Activated CD4-positive, CD25-positive, alpha-beta regulatory T cell treated with anti-CD3 and anti-CD28 coated beads, Interleukin-2, amount 50 U/mL, for 24 hours (primary cell): Measurements from ENCODE around the gene GNL2.
A peak's percentile ranks its signal among the peaks of the same experiment; 100 is the strongest.
"Not testable (repeated sequence)": the region's sequence is repeated elsewhere in the genome, so short reads cannot be mapped to it uniquely, and the experiment has no call there.

Experiments used
- ATAC-seq, 2 donors: fragments of 150-1000 bp; cut with Tn5 transposase; one replicate each; pipeline ENCODE4 v1.10.0; 2021; ENCODE audit warnings: mild to moderate bottlenecking in 1 of 2, moderate library complexity in 1 of 2

Gene GNL2

GRCh38 chr1:37559080-37559479, 36.7 kb downstream of the GNL2 start:
- no peak for ATAC-seq

DNA sequence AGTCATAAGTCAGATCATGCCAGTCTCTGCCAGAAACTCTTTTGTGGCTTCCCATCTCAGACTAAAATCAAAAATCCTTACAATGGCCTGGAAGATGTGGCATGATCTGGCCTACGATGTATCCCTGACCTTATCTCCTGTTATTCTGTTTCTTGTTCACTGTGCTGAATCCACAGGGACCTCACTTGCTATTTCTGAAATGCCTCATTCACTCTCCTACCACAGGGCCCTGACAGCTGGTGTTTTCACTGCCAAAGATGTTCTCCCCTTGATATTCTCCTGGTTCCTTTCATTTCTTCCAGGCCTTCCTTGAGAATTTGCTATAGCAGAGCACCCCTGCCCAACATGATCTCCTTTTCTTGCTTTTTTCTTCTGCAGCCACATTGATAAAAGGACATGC, 37.3 kb downstream of the GNL2 start:
- ATAC-seq = no peak

GRCh38 chr1:37557402-37557801, 38.3 kb downstream of the GNL2 start:
- no peak for ATAC-seq

DNA sequence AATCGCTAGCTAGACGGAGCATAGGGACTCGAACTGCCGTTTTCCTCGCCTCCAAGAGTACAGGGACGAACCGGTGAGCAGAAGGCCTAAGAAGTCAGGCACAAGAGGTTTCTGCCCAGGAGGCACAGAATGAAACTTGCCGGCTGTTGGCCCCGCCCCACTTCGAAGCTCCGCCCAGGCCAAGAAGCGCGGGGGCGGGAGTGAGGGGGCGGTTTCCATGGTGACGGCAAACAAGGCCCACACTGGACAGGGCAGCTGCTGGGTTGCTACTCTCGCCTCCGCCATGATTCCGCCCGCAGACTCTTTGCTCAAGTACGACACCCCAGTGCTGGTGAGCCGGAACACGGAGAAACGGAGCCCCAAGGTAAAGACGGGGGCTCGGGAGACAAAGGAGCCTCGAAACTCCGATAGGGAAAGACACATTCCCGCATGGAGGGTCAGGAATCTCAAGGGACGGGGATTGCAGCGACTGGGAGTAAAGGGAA, 39.0 kb downstream of the GNL2 start, which contains the start of gene DNALI1:
Gene DNALI1 (plus strand): TSS at position 229 of the 485 bp plus-strand sequence. CDS start 55 bp downstream, at position 284.
- ATAC-seq = no peak

DNA sequence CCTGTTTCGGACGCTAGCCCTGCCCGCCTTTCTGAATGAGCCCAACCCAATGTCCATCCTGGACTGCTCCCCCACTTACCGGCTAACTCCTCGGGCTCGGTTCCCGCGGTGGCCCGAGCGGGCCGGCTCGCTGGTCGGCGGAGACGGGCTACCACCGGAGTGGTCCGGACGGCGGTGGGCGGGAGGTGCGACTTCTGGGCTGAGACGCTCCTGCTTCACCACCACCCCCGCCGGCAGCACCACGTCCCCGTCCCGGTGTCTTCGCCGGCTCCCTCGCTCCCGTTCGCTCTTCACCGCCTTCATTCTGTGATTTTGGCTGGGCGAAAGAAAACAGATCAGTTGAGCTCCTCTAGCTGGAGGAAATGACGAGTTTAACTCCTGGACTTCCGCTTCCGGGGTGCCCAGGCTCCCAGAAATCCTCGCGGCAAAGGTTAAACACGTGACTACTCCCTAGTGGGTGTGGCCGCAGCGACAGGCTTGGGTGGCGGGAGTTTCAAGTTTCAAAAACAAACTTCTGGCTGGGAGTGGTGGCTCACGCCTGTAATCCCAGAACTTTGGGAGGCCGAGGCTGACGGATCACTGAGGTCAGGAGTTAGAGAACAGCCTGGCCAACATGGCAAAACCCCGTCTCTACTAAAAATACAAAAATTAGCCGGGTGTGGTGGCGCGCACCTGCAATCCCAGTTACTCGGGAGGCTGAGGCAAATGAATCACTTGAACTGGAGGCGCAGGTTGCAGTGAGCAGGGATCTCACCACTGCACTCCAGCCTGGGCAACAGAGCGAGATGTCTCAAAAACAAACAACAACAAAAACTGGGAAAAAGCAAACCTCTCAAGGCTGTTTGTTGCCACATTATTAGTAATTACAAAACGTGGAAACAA, 41.6 kb downstream of the GNL2 start, which contains the start of gene SNIP1:
Gene SNIP1 (minus strand): TSS at position 367 of the 882 bp plus-strand sequence. CDS start 64 bp downstream, at position 303.
- peak; percentile 97 to 99 for ATAC-seq

DNA sequence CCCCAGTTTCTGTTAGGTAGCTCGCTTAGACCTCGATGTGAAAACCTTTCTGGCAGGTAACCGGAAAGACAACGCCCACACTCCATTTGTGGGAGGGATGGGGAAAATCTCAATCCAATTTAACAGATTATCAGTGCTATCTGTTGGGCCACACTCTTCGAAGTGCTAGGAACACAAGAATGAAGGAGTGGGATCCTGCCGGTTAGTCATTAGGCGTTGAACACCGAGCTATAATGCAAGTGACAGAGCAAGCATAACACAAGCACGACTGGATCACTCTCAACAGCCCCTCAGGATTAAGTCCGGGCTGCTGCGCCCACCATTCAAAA, 42.2 kb downstream of the GNL2 start:
- ATAC-seq = peak in 1 of 2 donors; percentile 28

- ATAC-seq = no peak
Measured at GRCh38 chr1:37549341-37549740, 46.4 kb downstream of the GNL2 start.

- no peak for ATAC-seq
Measured at GRCh38 chr1:37545019-37545418, 50.7 kb downstream of the GNL2 start.

- no peak for ATAC-seq
Measured at GRCh38 chr1:37544530-37544929, 51.2 kb downstream of the GNL2 start.

- ATAC-seq = no peak
Measured at GRCh38 chr1:37540036-37540785, 55.5 kb downstream of the GNL2 start.

- ATAC-seq = not testable (repeated sequence)
Measured at GRCh38 chr1:37539154-37539553, 56.6 kb downstream of the GNL2 start.

DNA sequence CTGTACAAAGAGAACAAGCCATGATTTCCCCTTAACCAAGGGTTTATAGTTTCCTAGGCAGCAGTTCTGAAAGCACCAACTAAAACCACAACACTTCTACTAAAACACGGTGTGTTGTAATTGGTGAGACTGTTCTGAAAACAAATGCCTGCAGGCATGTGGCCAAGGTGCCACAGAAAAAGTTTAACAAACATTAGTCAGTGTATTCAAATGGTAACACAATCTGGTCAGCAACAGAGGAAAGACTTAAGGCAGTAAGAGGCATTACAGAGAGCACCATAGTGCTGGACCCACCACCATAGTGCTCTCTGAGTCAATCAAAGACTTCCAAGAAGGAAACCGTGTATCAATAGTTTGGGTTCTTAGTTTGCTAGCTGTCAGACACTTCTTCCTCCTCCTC, 58.4 kb downstream of the GNL2 start:
- peak in 1 of 2 donors; percentile 36 for ATAC-seq

GRCh38 chr1:37533317-37534093, 62.2 kb downstream of the GNL2 start:
- no peak for ATAC-seq

- ATAC-seq = not testable (repeated sequence)
Measured at GRCh38 chr1:37532418-37533156, 63.1 kb downstream of the GNL2 start.

- not testable (repeated sequence) for ATAC-seq
Measured at GRCh38 chr1:37529888-37530287, 65.8 kb downstream of the GNL2 start.

DNA sequence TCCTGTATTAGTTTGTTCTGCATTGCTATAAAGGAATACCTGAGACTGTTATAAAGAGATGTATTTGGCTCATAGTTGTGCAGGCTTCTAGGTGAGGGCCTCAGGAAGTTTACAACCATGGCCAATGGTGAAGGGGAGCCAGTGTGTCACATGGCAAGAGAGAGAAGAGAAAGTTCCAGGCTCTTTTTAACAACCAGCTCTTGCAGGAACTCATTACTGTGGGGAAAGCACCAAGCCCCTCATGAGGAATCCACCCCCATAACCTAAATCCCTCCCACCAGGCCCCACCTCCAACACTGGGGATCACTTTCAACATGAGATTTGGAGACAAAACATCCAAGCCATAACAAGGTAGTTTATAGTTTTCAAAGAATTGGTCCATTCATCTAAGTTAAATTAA, 76.1 kb downstream of the GNL2 start:
- ATAC-seq = no peak

GRCh38 chr1:37518929-37519328, 76.8 kb downstream of the GNL2 start:
- ATAC-seq = not testable (repeated sequence)

DNA sequence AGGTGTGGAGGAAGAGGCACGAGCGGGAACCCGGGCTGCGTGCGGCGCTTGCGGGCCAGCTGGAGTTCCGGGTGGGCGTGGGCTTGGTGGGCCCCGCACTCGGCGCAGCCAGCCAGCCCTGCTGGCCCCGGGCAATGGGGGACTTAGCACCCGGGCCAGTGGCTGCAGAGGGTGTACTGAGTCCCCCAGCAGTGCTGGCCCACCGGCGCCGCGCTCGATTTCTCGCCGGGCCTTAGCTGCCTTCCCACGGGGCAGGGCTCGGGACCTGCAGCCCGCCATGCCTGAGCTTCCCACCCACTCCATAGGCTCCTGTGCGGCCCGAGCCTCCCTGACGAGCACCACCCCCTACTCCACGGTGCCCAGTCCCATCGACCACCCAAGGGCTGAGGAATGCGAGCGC, 77.5 kb downstream of the GNL2 start:
- not testable (repeated sequence) for ATAC-seq

GRCh38 chr1:37517569-37517968, 78.2 kb downstream of the GNL2 start:
- no peak for ATAC-seq
